A549 (cell line): Measurements from ENCODE around the gene PPP1R12B.

Source experiments
- MAFK ChIP-seq: fragments of 450-650 bp; IDR thresholded peaks from 2 replicates; pipeline ENCODE4 v1.6.1; 2014; ENCODE audit not compliant: partially characterized antibody
- POLR2A ChIP-seq: IDR thresholded peaks from 2 replicates; pipeline ENCODE4 v1.6.1; 2012; ENCODE audit warnings: mild to moderate bottlenecking, low read length
- TF ChIP-seq, protein P1 (sequence below): fragments of >200 bp; sonication (Bioruptor Twin); formaldehyde crosslinking; IDR thresholded peaks from 3 replicates; pipeline ENCODE4 v1.5.1; 2016
- TF ChIP-seq, protein P2 (sequence below): fragments of >200 bp; sonication (Bioruptor Twin); formaldehyde crosslinking; IDR thresholded peaks from 3 replicates; pipeline ENCODE4 v1.6.1; 2016

DNA sequence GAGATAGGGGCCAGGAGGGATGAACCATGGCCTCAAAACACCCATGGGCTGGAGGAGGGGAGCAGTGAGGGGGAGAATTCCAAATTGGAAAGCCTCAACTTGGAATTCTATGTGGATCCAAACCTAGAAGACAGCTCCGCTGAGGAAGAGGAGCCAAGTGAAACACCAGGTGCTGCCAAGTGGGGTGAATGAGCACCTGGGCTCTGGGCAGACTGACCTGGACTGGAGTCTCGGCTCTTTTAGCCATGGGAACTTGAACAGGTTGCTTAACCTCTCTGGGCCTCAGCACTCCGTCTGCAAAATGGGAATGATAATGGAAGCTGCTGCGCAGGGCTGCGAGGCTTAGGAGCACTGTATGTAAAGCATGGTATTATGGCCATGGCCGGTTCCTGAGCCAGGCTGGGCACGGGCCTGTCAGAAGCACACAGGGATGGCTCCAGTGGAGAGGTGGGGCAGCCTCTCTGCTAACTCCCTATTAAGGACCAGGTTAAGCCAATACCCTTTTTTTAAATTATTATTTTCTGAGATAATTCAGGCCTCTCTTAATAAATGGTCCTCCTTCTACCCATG is 280.2 kb downstream of the PPP1R12B start:
- TF ChIP-seq MAFK: no peak
- TF ChIP-seq POLR2A: no peak
- TF ChIP-seq, protein P1, sequence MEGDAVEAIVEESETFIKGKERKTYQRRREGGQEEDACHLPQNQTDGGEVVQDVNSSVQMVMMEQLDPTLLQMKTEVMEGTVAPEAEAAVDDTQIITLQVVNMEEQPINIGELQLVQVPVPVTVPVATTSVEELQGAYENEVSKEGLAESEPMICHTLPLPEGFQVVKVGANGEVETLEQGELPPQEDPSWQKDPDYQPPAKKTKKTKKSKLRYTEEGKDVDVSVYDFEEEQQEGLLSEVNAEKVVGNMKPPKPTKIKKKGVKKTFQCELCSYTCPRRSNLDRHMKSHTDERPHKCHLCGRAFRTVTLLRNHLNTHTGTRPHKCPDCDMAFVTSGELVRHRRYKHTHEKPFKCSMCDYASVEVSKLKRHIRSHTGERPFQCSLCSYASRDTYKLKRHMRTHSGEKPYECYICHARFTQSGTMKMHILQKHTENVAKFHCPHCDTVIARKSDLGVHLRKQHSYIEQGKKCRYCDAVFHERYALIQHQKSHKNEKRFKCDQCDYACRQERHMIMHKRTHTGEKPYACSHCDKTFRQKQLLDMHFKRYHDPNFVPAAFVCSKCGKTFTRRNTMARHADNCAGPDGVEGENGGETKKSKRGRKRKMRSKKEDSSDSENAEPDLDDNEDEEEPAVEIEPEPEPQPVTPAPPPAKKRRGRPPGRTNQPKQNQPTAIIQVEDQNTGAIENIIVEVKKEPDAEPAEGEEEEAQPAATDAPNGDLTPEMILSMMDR: no peak
- TF ChIP-seq, protein P2, sequence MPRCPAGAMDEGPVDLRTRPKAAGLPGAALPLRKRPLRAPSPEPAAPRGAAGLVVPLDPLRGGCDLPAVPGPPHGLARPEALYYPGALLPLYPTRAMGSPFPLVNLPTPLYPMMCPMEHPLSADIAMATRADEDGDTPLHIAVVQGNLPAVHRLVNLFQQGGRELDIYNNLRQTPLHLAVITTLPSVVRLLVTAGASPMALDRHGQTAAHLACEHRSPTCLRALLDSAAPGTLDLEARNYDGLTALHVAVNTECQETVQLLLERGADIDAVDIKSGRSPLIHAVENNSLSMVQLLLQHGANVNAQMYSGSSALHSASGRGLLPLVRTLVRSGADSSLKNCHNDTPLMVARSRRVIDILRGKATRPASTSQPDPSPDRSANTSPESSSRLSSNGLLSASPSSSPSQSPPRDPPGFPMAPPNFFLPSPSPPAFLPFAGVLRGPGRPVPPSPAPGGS: no peak
